Measurements from ENCODE around the gene PRLR.
A peak's percentile ranks its signal among the peaks of the same experiment; 100 is the strongest.

PRLR gene

DNA sequence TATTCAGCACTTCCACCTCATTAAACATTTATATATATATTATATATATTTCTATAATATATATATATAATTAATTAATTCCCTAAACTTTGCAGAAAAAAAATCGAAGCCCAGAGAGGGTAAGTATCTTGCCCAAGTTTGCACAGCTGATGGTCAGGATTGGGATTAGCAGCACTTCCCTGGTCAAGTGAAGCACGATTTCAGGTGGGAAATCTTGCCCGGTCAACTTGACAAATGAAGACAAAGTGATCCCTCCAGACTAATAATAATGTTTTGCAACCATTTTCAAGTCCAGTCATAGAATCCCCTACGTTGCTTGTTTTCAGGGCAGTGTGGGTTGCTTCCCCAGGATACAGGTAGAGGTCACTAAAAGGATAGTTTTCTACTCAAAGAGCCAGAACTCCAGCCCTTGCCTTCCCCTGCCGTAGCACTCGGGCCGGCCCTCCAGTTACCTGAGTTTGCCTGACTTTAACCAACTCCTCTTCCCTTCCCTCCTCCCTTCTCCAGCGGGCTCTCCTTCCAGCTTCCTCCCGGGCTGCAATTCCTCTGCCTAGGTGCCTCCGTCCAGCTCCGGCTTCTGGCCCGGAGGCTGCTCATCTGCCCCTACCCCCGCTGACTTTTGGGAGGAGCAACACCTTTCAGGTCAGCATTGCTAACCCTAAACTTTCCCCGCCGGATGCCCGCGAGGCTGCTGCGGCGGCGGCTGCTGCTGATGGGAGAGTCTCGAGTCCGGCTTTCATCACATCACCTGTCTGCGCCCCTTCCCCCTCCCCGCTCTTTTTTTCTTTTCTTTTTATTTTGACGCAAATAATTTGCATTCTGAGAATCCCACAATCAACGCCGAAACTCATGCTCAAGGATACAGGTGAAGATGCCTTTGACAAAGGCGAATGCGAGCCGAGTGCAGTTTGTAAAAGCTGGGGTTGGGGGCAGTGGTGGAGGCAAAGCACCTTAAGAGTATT lies 930 bp downstream of the PRLR start:
- no peak overlapping the region for H3K4me3 ChIP-seq (ENCODE audit: low read depth in 1 of 2, low read length in 2 of 2)
- no peaks in the 10 kb centered on the region for H3K36me3 ChIP-seq (ENCODE audit: insufficient read depth, low read length)
- H3K9ac ChIP-seq (ENCODE audit: low read depth, low read length) = no peak overlapping the region
- no peaks in the 10 kb centered on the region for H3K9me3 ChIP-seq (ENCODE audit: insufficient read depth, low read length, severe bottlenecking)
- H3K27ac ChIP-seq (ENCODE audit: low read length) = no peak overlapping the region
- no peaks in the 10 kb centered on the region for H3K4me1 ChIP-seq (ENCODE audit: insufficient read depth, low read length)
- H4K20me1 ChIP-seq (ENCODE audit: insufficient read depth, low read length) = no peaks in the 10 kb centered on the region
- H2AFZ ChIP-seq (ENCODE audit: low read depth, low read length) = no peak overlapping the region
- H3K79me2 ChIP-seq (ENCODE audit: insufficient read depth, low read length) = no peaks in the 10 kb centered on the region
- TF ChIP-seq, protein P1, sequence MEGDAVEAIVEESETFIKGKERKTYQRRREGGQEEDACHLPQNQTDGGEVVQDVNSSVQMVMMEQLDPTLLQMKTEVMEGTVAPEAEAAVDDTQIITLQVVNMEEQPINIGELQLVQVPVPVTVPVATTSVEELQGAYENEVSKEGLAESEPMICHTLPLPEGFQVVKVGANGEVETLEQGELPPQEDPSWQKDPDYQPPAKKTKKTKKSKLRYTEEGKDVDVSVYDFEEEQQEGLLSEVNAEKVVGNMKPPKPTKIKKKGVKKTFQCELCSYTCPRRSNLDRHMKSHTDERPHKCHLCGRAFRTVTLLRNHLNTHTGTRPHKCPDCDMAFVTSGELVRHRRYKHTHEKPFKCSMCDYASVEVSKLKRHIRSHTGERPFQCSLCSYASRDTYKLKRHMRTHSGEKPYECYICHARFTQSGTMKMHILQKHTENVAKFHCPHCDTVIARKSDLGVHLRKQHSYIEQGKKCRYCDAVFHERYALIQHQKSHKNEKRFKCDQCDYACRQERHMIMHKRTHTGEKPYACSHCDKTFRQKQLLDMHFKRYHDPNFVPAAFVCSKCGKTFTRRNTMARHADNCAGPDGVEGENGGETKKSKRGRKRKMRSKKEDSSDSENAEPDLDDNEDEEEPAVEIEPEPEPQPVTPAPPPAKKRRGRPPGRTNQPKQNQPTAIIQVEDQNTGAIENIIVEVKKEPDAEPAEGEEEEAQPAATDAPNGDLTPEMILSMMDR (IDR thresholded peaks at IDR 0.05; ENCODE audit: borderline replicate concordance, extremely low read depth, low read length, poor library complexity, severe bottlenecking) = peak; percentile 12
- TF ChIP-seq EZH2 (IDR thresholded peaks at IDR 0.05; ENCODE audit: borderline replicate concordance, low read depth, low read length, severe bottlenecking) = no peak
- DNase-seq (no peak), ATAC-seq (ENCODE audit: insufficient read depth, low read depth) (no peak)
- H3K4me2 ChIP-seq (ENCODE audit: insufficient read depth, low read length) = no peak overlapping the region
- H3K27me3 ChIP-seq (ENCODE audit: insufficient read depth, low read length, poor library complexity) = peaks cover 12% of the 10 kb centered on the region

DNA sequence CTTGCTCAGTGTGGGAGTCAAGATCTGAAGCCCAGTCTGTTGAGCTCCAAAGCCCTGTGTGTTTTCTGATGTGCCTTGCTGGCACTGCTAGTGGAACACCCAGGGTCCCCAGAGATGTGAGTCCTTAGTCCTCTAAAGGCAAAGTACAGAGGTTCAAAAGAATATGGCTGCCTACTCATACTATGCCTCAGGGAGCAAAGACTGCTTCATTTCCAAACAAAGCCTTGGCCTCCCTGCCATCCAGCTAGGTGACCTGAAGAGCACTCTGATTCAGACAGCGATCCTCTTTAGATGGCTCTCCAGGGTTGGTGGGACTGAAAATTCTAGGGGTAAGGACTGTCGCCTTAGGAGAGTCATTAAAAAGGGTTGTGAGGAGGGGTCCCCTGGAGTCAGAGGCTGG lies 2.0 kb downstream of the PRLR start:
- ATAC-seq (ENCODE audit: insufficient read depth, low read depth) (no peak), DNase-seq (no peak)
- Histone ChIP-seq H3K4me2 (ENCODE audit: insufficient read depth, low read length) (no peak overlapping the region), H4K20me1 (ENCODE audit: insufficient read depth, low read length) (no peaks in the 10 kb centered on the region), H3K4me3 (ENCODE audit: low read depth in 1 of 2, low read length in 2 of 2) (no peak overlapping the region), H3K36me3 (ENCODE audit: insufficient read depth, low read length) (no peaks in the 10 kb centered on the region), H3K79me2 (ENCODE audit: insufficient read depth, low read length) (no peaks in the 10 kb centered on the region), H3K27me3 (ENCODE audit: insufficient read depth, low read length, poor library complexity) (peaks cover 13% of the 10 kb centered on the region), H3K27ac (ENCODE audit: low read length) (no peak overlapping the region), H3K9me3 (ENCODE audit: insufficient read depth, low read length, severe bottlenecking) (no peaks in the 10 kb centered on the region), H2AFZ (ENCODE audit: low read depth, low read length) (no peak overlapping the region), H3K9ac (ENCODE audit: low read depth, low read length) (no peak overlapping the region), H3K4me1 (ENCODE audit: insufficient read depth, low read length) (no peaks in the 10 kb centered on the region)
- TF ChIP-seq, protein P1 (IDR thresholded peaks at IDR 0.05; ENCODE audit: borderline replicate concordance, extremely low read depth, low read length, poor library complexity, severe bottlenecking) = no peak
- TF ChIP-seq EZH2 (IDR thresholded peaks at IDR 0.05; ENCODE audit: borderline replicate concordance, low read depth, low read length, severe bottlenecking) = no peak

DNA sequence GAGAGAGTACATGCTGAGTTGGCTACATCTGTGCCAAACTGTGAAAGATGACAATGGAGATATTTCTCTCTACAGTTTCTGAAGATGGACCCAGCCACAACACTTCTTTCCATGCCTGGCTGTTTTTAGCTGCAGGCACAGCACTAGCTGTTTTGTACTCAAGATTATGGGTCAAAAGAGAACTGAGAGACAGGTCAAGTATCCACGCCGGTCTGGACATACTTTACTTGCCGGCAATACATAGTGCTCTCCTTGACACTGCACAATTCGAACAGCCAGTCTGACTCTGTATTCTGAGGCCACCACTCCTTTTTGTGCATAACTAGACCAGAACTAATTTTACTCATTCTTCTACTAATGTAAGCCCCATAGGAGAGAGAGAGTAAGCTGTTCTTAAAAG lies 2.6 kb downstream of the PRLR start:
- H3K4me2 ChIP-seq (ENCODE audit: insufficient read depth, low read length) = no peak overlapping the region
- H3K4me1 ChIP-seq (ENCODE audit: insufficient read depth, low read length) = no peaks in the 10 kb centered on the region
- no peak overlapping the region for H3K9ac ChIP-seq (ENCODE audit: low read depth, low read length)
- no peak overlapping the region for H3K27ac ChIP-seq (ENCODE audit: low read length)
- H3K4me3 ChIP-seq (ENCODE audit: low read depth in 1 of 2, low read length in 2 of 2) = no peak overlapping the region
- no peaks in the 10 kb centered on the region for H3K36me3 ChIP-seq (ENCODE audit: insufficient read depth, low read length)
- H3K9me3 ChIP-seq (ENCODE audit: insufficient read depth, low read length, severe bottlenecking) = no peaks in the 10 kb centered on the region
- H3K27me3 ChIP-seq (ENCODE audit: insufficient read depth, low read length, poor library complexity) = peaks cover 16% of the 10 kb centered on the region
- no peak overlapping the region for H2AFZ ChIP-seq (ENCODE audit: low read depth, low read length)
- TF ChIP-seq, protein P1 (IDR thresholded peaks at IDR 0.05; ENCODE audit: borderline replicate concordance, extremely low read depth, low read length, poor library complexity, severe bottlenecking) = no peak
- TF ChIP-seq EZH2 (IDR thresholded peaks at IDR 0.05; ENCODE audit: borderline replicate concordance, low read depth, low read length, severe bottlenecking) = no peak
- ATAC-seq (ENCODE audit: insufficient read depth, low read depth) = no peak
- DNase-seq = no peak
- no peaks in the 10 kb centered on the region for H3K79me2 ChIP-seq (ENCODE audit: insufficient read depth, low read length)
- H4K20me1 ChIP-seq (ENCODE audit: insufficient read depth, low read length) = no peaks in the 10 kb centered on the region
